Measurements from ENCODE around the gene UBE2D3.
A peak's percentile ranks its signal among the peaks of the same experiment; 100 is the strongest.

UBE2D3 gene

GRCh38 chr4:102817613-102818268 lies 9.6 kb downstream of the UBE2D3 start:
- CTCF ChIA-PET: interaction anchor here (0.6 to 1.7 kb wide), 2 partner anchors 52 to 197 kb away, joined by 3 to 4 read pairs; no protein-coding TSS in a partner anchor

GRCh38 chr4:102817021-102817605 lies 10.2 kb downstream of the UBE2D3 start:
- TF ChIP-seq, protein P1, sequence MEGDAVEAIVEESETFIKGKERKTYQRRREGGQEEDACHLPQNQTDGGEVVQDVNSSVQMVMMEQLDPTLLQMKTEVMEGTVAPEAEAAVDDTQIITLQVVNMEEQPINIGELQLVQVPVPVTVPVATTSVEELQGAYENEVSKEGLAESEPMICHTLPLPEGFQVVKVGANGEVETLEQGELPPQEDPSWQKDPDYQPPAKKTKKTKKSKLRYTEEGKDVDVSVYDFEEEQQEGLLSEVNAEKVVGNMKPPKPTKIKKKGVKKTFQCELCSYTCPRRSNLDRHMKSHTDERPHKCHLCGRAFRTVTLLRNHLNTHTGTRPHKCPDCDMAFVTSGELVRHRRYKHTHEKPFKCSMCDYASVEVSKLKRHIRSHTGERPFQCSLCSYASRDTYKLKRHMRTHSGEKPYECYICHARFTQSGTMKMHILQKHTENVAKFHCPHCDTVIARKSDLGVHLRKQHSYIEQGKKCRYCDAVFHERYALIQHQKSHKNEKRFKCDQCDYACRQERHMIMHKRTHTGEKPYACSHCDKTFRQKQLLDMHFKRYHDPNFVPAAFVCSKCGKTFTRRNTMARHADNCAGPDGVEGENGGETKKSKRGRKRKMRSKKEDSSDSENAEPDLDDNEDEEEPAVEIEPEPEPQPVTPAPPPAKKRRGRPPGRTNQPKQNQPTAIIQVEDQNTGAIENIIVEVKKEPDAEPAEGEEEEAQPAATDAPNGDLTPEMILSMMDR (conservative IDR thresholded peaks at IDR 0.05; ENCODE audit: low read depth): no peak
- peak; percentile 23 for DNase-seq (ENCODE audit: low spot score)
- ChIA-PET CTCF (interaction anchor here (0.6 to 1.7 kb wide), 2 partner anchors 52 to 197 kb away, joined by 3 to 4 read pairs; no protein-coding TSS in a partner anchor), POLR2A (ENCODE audit: low non-redundant PET) (no interaction called here)
- H3K27ac ChIP-seq: no peak overlapping the region

More at GRCh38 chr4:102817613-102818268, 9.6 kb downstream of the UBE2D3 start:
- H3K27ac ChIP-seq: no peak overlapping the region
- TF ChIP-seq, protein P1 (conservative IDR thresholded peaks at IDR 0.05; ENCODE audit: low read depth): no peak
- DNase-seq (ENCODE audit: low spot score): no peak
- POLR2A ChIA-PET (ENCODE audit: low non-redundant PET): no interaction called here

DNA sequence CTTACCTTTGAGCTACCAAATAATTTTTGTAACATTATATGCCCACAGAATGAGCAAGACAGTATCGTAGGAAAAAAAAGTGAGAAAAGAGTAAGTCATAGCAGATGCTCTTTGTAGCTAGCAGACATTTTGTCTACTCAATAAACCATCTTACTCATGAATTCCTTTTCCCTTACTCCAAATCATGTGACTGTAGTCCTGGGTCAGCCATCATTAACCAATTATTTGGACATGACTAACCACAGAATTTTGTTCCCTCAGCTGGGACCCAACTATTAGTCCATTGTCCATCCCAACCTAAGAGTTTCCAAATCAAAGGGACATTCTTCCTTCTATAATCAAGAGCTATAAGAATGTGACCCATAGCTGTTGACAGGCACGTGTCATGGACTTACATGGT lies 11.4 kb downstream of the UBE2D3 start:
- ChIA-PET CTCF (interaction anchor here (0.5 to 1.7 kb wide), 2 partner anchors 23 to 195 kb away, joined by 3 to 4 read pairs; no protein-coding TSS in a partner anchor), POLR2A (ENCODE audit: low non-redundant PET) (no interaction called here)
- peak; percentile 77 for DNase-seq (ENCODE audit: low spot score)
- TF ChIP-seq, protein P1 (conservative IDR thresholded peaks at IDR 0.05; ENCODE audit: low read depth): no peak
- H3K27ac ChIP-seq: no peak overlapping the region

DNA sequence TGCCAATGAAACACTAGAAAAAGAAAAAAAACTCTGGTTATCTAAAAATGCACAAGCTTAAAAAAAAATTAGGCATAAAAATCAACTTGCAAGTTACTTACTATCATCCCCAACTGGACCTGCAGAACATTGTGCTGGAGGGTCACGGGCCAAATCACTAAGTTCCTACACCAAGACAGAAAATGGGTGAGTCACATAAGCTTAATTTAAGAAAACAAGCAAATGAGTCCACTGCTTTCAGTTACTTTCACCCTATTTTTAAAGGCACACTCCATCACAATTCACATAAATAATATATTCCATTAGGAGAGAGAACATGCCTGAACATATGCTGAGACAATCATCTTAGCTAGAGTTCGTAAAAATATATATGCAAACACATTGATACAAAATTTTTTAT lies 17.7 kb downstream of the UBE2D3 start:
- no peak overlapping the region for H3K27ac ChIP-seq
- ChIA-PET CTCF (no interaction called here), POLR2A (ENCODE audit: low non-redundant PET) (no interaction called here)
- no peak for DNase-seq (ENCODE audit: low spot score)
- TF ChIP-seq, protein P1 (conservative IDR thresholded peaks at IDR 0.05; ENCODE audit: low read depth): no peak

DNA sequence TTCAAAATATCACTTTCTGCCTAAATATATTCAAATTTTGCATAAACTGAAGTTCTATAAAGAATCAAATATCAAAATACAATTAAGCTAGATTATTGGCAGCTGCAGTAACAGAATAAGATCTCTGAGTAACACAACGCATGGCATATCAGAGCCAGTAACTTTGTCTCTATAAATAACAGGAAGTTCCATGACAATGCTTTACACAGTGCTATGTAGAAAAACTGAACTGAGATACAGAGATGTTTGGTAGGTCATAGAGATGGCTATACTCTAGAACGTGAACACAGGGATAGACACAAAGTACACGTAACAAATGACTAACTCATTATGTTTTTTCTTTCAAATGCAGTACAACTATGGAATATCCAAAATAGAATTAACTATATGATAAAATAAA lies 18.2 kb downstream of the UBE2D3 start:
- ChIA-PET POLR2A (ENCODE audit: low non-redundant PET) (no interaction called here), CTCF (no interaction called here)
- DNase-seq (ENCODE audit: low spot score): no peak
- H3K27ac ChIP-seq: no peak overlapping the region
- TF ChIP-seq, protein P1 (conservative IDR thresholded peaks at IDR 0.05; ENCODE audit: low read depth): no peak

DNA sequence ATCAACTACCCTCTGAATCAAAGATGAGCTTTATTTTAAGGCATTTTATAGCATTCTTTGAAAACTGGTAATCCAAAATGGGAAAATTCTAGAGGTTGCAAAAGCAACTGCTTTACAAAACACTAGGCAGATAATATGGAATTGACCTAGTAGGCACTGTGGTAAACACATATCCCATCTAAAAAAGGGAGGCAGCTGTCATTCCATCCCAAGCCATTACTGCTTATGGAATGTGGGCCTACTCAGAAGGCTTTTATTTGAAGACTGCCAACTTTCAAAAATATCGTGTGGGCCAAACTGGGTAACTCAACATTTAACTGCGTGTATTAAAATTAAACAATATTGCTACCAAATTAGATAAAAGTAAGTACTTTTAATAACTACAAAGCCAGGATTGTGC lies 19.3 kb downstream of the UBE2D3 start:
- DNase-seq (ENCODE audit: low spot score): no peak
- TF ChIP-seq, protein P1 (conservative IDR thresholded peaks at IDR 0.05; ENCODE audit: low read depth): no peak
- POLR2A ChIA-PET (ENCODE audit: low non-redundant PET): no interaction called here
- CTCF ChIA-PET: no interaction called here
- H3K27ac ChIP-seq: no peak overlapping the region
